ENCODE measurements around the gene ANKMY2.

GRCh38 chr7:16651396-16652239 lies 6.1 kb upstream of the ANKMY2 start:
- TF ChIP-seq FOXM1 (IDR thresholded peaks at IDR 0.05; ENCODE audit: borderline replicate concordance) (no peak), TARDBP (IDR thresholded peaks at IDR 0.05) (no peak), BHLHE40 (IDR thresholded peaks at IDR 0.05; ENCODE audit: borderline replicate concordance) (no peak)

All from HEK293T (cell line).